ENCODE data around the gene EIF2B2. TPM values are rescaled to one million over a fixed set of nuclear protein-coding genes. Genes with fewer than 3 reads are reported as not detected.

Gene EIF2B2
- total RNA-seq, 4 donors from 2014 or later = 27.3 to 41.9 (median 35.5) TPM

DNA sequence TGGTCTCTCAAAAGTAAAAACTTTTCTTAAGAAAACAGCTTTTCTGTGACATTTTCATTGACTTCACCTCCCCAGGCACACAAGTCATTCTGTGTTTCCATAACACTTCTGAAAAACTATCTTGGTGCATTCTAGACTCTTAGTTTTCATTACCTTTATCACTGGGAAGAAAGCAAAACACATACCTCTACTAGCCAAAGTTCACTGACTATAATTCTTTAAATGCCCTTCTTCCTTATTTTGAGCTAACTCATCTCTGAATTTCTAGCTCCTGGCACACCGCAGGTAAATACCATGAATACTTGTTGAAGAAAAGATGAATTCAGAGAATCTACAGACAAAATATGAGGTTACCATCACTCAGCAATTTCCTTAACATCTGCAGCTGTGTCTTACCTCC is 27.4 kb downstream of the EIF2B2 start:
- Histone ChIP-seq H3K27ac (no peak overlapping the region), H3K36me3 (no peaks in the 10 kb centered on the region)

DNA sequence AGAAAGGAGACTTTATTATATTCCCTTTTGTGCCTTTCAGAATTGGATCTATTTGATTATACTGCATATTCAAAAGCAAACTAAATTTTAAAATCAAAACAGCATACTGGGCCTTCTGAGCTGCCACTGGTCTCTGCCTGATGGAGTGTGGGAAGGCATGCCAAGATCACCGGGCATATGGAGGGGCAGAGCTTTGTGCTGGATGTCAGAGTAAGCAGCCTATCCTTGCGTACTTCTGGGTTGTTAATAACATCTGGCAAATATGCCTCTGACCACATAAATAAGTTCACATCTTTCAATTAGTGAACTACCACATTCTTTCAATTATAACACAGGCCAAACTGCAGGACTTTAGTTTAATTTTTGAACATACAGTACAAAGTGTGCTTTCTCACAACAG is 30.2 kb downstream of the EIF2B2 start:
- no peak overlapping the region for H3K27ac ChIP-seq
- DNase-seq = no peak
- no peak overlapping the region for H3K4me3 ChIP-seq
- intact Hi-C loops (cut with DNase I; ENCODE audit: low total_unique reads) = no loop called here
- H3K36me3 ChIP-seq = no peaks in the 10 kb centered on the region
- no peaks in the 10 kb centered on the region for H3K4me1 ChIP-seq
- TF ChIP-seq, protein P1, sequence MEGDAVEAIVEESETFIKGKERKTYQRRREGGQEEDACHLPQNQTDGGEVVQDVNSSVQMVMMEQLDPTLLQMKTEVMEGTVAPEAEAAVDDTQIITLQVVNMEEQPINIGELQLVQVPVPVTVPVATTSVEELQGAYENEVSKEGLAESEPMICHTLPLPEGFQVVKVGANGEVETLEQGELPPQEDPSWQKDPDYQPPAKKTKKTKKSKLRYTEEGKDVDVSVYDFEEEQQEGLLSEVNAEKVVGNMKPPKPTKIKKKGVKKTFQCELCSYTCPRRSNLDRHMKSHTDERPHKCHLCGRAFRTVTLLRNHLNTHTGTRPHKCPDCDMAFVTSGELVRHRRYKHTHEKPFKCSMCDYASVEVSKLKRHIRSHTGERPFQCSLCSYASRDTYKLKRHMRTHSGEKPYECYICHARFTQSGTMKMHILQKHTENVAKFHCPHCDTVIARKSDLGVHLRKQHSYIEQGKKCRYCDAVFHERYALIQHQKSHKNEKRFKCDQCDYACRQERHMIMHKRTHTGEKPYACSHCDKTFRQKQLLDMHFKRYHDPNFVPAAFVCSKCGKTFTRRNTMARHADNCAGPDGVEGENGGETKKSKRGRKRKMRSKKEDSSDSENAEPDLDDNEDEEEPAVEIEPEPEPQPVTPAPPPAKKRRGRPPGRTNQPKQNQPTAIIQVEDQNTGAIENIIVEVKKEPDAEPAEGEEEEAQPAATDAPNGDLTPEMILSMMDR (IDR thresholded peaks at IDR 0.05) = no peak
- no peak for TF ChIP-seq POLR2A (IDR thresholded peaks at IDR 0.05)
- H3K27me3 ChIP-seq = no peaks in the 10 kb centered on the region
- no peaks in the 10 kb centered on the region for H3K9me3 ChIP-seq

More for the DNA sequence above, 27.4 kb downstream of the EIF2B2 start:
- Histone ChIP-seq H3K27me3 (no peaks in the 10 kb centered on the region), H3K9me3 (no peaks in the 10 kb centered on the region), H3K4me3 (no peak overlapping the region), H3K4me1 (no peaks in the 10 kb centered on the region)
- TF ChIP-seq, protein P1 (IDR thresholded peaks at IDR 0.05) = no peak
- no peak for DNase-seq
- intact Hi-C loops (cut with DNase I; ENCODE audit: low total_unique reads) = no loop called here

DNA sequence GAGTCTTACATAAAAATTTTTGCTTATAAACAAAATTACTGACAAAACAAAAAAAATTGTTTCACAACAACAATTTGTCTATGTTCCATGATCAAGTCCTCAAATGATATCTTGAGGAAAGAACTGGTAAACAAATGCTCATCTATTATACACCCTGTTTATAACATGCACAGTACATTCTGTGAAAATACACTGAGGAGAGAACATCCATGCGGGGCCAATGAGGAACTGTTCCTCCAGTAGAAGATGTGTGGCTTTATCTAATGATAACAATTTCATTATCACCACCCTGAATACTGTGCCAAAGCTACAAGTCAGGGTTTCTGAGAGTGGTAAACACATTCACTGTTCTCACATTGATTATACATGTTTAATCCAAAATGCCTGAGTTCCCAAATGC is 37.8 kb downstream of the EIF2B2 start:
- TF ChIP-seq POLR2A (IDR thresholded peaks at IDR 0.05) = no peak
- TF ChIP-seq, protein P1 (IDR thresholded peaks at IDR 0.05) = no peak
- intact Hi-C loops (cut with DNase I; ENCODE audit: low total_unique reads) = no loop called here
- H3K36me3 ChIP-seq = no peaks in the 10 kb centered on the region

DNA sequence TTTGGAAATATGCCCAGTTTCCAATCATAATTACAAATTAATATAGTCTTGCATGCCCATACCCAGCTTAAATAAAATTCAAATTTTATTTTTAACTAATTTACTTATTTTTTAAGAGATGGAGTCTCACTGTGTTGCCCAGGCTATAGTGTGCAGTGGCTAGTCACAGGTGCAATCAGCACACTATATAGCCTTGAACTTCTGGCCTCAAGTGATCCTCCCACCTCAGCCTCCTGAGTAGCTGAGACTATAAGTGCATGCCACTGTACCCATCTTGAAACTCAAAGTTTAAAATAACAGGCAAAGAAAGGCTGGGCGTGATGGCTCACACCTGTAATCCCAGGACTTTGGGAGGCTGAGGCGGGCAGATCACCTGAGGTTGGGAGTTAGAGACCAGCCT is 38.2 kb downstream of the EIF2B2 start:
- Histone ChIP-seq H3K4me1 (no peaks in the 10 kb centered on the region), H3K9me3 (no peaks in the 10 kb centered on the region), H3K36me3 (no peaks in the 10 kb centered on the region), H3K4me3 (no peak overlapping the region), H3K27ac (no peak overlapping the region), H3K27me3 (no peaks in the 10 kb centered on the region)
- no peak for DNase-seq
- intact Hi-C loops (cut with DNase I; ENCODE audit: low total_unique reads) = no loop called here
- no peak for TF ChIP-seq POLR2A (IDR thresholded peaks at IDR 0.05)
- TF ChIP-seq, protein P1 (IDR thresholded peaks at IDR 0.05) = no peak

More for the DNA sequence above, 37.8 kb downstream of the EIF2B2 start:
- Histone ChIP-seq H3K4me3 (no peak overlapping the region), H3K27ac (no peak overlapping the region), H3K9me3 (no peaks in the 10 kb centered on the region), H3K4me1 (no peaks in the 10 kb centered on the region), H3K27me3 (no peaks in the 10 kb centered on the region)
- no peak for DNase-seq

DNA sequence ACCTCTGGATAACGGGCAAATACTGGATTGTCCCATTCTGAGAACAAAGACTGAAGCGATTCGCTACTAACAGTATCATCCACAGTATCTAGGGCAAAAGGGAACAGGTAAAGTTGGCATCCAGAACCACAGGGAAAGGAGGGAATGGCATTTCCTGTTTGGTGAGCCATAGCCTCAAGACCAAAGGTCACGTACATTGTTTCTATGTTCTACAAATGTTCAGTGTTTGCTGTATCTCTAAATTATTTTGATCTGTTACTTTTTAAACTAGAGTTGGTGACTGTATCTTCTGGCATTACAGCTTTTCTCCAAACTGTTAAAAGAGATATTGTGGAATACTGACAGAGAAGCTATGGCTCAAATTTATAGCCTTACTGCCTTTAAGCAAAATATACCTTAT is 38.9 kb downstream of the EIF2B2 start:
- no peak for DNase-seq
- Histone ChIP-seq H3K27me3 (no peaks in the 10 kb centered on the region), H3K4me1 (no peaks in the 10 kb centered on the region), H3K4me3 (no peak overlapping the region), H3K9me3 (no peaks in the 10 kb centered on the region), H3K36me3 (no peaks in the 10 kb centered on the region), H3K27ac (no peak overlapping the region)
- TF ChIP-seq POLR2A (IDR thresholded peaks at IDR 0.05) = no peak
- TF ChIP-seq, protein P1 (IDR thresholded peaks at IDR 0.05) = no peak
- intact Hi-C loops (cut with DNase I; ENCODE audit: low total_unique reads) = no loop called here

Measured in uterus (tissue), 4 donors.